Vagina (tissue), 2 donors: ENCODE results near the gene BEGAIN.

ENCODE experiments used
- CTCF ChIP-seq, 3 experiments: fragments of 450-650 bp in 2 of 3; fragments of 200-600 bp in 1 of 3; sonication (generic) in 1 of 3; IDR thresholded peaks; one replicate each; pipeline ENCODE4 v1.5.1; 2017 to 2019; ENCODE audit warnings: antibody characterized with exemption in 3 of 3, mild to moderate bottlenecking in 2 of 3, moderate library complexity in 2 of 3
- POLR2A ChIP-seq, 2 donors: fragments of 450-650 bp; IDR thresholded peaks; one replicate each; pipeline ENCODE4 v1.6.1; 2017; ENCODE audit warnings: antibody characterized with exemption in 2 of 2, mild to moderate bottlenecking in 2 of 2, moderate library complexity in 2 of 2
- POLR2AphosphoS5 ChIP-seq, 2 donors: sonication (generic); formaldehyde crosslinking; IDR thresholded peaks; one replicate each; pipeline ENCODE4 v1.9.0; 2017; ENCODE audit warnings: antibody characterized with exemption in 2 of 2, mild to moderate bottlenecking in 2 of 2, low read depth in 1 of 2; ENCODE audit not compliant: insufficient read depth in 1 of 2

- TF ChIP-seq CTCF (IDR thresholded peaks at IDR 0.05) (no peak), POLR2A (IDR thresholded peaks at IDR 0.05) (no peak), POLR2AphosphoS5 (IDR thresholded peaks at IDR 0.05; ENCODE audit: insufficient read depth in 1 of 2, low read depth in 1 of 2) (no peak)
Observed at GRCh38 chr14:100555436-100556139, 31.6 kb downstream of the BEGAIN start.
